Measurements from ENCODE around the gene MYO10.
"Not testable (repeated sequence)": the region's sequence is repeated elsewhere in the genome, so short reads cannot be mapped to it uniquely, and the experiment has no call there.

The MYO10 gene

GRCh38 chr5:16737620-16738364 is 198.3 kb downstream of the MYO10 start:
- DNase-seq: no peak

GRCh38 chr5:16737209-16737608 is 198.9 kb downstream of the MYO10 start:
- DNase-seq: no peak

DNA sequence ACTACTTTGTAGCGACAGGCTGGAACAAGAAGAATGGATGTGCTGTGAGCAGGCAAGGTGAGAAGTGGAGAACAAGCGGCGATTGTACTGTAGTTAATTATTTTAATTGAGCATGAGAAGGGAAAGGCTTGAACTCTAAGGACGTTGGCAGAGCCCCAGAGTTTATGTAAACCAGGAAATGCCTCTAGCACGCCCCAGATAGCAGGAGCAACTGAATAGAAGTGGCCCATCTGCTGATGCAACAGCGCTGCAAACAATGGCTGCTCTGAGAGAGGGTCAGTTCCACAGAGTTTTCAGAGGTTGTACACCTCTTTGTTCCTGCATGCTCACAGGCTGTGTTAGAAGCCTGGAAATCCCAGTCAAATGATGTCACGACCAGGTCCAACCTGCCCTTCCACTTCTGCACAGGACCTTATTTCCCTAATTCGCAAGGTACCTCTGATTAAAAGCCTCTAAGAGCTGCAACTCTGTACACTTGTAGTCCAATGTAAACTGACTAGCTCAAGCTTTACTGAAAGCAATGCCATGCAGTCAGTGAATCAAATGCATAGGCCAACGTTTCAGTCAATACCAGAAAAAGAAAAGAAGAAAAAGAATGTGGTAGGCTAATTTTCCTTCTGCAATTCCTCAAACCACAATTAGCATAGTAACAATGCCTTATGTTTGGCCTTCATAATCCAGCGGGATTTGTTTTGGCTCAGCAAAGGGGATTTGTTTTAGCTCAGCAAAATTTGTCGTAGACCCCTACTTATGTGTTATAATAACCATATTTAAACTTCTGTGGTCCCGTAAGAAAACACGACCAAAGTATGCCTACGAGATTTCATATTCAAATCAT is 199.7 kb downstream of the MYO10 start:
- no peak for DNase-seq

GRCh38 chr5:16735101-16736060 is 200.7 kb downstream of the MYO10 start:
- no peak for DNase-seq

GRCh38 chr5:16733331-16734006 is 202.6 kb downstream of the MYO10 start:
- no peak for DNase-seq

GRCh38 chr5:16732356-16732755 is 203.7 kb downstream of the MYO10 start:
- no peak for DNase-seq

- no peak for DNase-seq
These were observed 208.2 kb downstream of the MYO10 start for GRCh38 chr5:16727755-16728325.

GRCh38 chr5:16726538-16726946 is 209.5 kb downstream of the MYO10 start:
- no peak for DNase-seq

- DNase-seq: no peak
These were observed 210.5 kb downstream of the MYO10 start for GRCh38 chr5:16725575-16725974.

GRCh38 chr5:16723821-16724220 is 212.3 kb downstream of the MYO10 start:
- no peak for DNase-seq

GRCh38 chr5:16722097-16722495 is 214.0 kb downstream of the MYO10 start:
- DNase-seq: no peak

GRCh38 chr5:16721151-16722096 is 214.7 kb downstream of the MYO10 start:
- DNase-seq: no peak

GRCh38 chr5:16718036-16718435 is 218.1 kb downstream of the MYO10 start:
- DNase-seq: not testable (repeated sequence)

DNA sequence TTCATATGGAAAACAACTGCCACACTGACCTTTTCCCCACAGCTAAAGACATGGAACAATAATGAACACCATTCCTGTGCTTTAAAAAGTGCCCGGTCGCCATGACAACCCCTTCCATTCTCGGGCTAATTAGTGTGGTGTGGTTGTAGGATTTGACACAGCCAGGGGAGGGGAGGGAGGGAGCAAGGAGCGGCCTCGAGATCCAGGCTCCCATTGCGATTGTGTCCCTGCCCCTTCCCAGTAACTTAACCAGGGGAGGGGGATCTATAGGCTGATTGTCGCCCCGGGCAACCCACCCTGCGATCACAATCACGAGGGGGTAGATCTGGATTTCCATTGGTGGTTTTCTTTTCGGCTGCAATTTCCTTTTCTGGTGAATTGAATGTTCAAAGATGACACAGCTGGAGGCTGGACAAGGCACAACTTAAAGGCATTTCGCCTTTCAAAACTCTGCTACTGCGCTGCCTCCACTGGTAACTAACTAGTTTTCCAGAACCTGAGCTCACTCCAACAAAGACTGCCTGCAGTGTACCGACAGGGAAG is 222.6 kb downstream of the MYO10 start:
- no peak for DNase-seq

GRCh38 chr5:16712620-16713019 is 223.5 kb downstream of the MYO10 start:
- DNase-seq: no peak

DNA sequence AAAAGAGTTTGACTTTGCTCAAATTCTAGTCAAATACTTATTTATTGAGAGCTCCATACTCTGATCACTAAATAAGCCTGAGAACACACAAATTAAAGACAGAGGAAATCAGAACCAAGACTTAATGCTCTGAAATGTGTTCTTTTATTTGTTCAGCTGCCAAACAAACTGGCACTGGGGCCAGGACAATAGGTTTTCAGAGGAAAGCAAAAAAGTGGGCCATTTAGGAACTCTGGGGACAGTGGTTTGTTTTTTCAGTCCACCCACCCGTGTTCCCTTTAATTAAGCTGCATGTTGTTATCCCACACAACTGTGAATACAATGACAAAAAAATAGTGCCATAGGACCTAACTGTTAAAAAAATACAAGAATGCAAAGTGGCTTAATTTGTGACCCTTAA is 223.9 kb downstream of the MYO10 start:
- no peak for DNase-seq

- DNase-seq: no peak
These were observed 226.2 kb downstream of the MYO10 start for GRCh38 chr5:16709691-16710433.

- DNase-seq: no peak
These were observed 228.3 kb downstream of the MYO10 start for GRCh38 chr5:16707869-16708192.

DNA sequence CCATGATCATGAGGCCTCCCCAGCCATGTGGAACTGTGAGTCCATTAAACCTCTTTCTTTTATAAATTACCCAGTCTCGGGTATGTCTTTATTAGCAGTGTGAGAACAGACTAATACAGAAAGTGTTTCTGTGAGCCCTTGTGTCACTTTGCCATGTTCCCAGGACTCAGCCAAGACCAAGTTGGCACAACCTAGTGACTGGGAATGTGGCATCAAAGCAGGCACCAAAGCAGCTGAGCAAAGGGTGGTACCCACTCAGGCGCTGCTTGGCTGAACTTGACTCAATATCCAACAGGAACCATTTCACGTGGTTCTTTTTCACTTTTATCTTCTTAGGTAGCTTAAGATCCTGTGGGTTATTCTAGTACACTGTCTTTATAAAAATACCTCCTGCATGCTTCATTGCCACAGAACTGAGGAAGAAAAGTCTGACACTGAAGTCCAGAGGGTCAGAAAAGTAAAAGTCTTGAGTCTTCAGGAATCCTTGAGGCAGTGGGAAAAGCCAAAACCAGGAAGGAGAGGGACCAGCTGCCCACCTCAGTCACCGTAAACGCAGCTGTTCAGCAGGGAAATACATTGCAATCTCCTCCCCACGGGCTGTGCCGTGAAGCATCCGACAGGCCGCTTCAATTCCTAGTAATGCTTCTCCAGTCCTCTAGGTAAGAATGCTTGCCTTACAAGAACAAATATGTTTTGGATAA is 228.8 kb downstream of the MYO10 start:
- no peak for DNase-seq

All from activated T-cell treated with anti-CD3 and anti-CD28 coated beads, Interleukin-2, amount 50 U/mL, for 1 hour (primary cell).